Keratinocyte (primary cell): ENCODE results near the gene PPP2R5C.

Experiments used
- EZH2 ChIP-seq: IDR thresholded peaks from one replicate; pipeline ENCODE4 v1.6.1; 2012; ENCODE audit warnings: inconsistent platforms, mild to moderate bottlenecking, low read length, moderate library complexity
- TF ChIP-seq, protein P1 (sequence below), 3 experiments: IDR thresholded peaks in 1 of 3; conservative IDR thresholded peaks in 1 of 3; optimal IDR thresholded peaks in 1 of 3; 2 replicates in 2 of 3; 3 replicates in 1 of 3; pipeline versions ENCODE3 to v1.5.1; 2011; ENCODE audit warnings: low read length in 3 of 3, mild to moderate bottlenecking in 3 of 3, moderate library complexity in 2 of 3, control low read depth in 1 of 3, inconsistent platforms in 1 of 3; ENCODE audit not compliant: insufficient read depth in 2 of 3; ENCODE audit errors: extremely low read depth in 1 of 3

GRCh38 chr14:101797856-101798255, 36.3 kb downstream of the PPP2R5C start:
- TF ChIP-seq, protein P1, sequence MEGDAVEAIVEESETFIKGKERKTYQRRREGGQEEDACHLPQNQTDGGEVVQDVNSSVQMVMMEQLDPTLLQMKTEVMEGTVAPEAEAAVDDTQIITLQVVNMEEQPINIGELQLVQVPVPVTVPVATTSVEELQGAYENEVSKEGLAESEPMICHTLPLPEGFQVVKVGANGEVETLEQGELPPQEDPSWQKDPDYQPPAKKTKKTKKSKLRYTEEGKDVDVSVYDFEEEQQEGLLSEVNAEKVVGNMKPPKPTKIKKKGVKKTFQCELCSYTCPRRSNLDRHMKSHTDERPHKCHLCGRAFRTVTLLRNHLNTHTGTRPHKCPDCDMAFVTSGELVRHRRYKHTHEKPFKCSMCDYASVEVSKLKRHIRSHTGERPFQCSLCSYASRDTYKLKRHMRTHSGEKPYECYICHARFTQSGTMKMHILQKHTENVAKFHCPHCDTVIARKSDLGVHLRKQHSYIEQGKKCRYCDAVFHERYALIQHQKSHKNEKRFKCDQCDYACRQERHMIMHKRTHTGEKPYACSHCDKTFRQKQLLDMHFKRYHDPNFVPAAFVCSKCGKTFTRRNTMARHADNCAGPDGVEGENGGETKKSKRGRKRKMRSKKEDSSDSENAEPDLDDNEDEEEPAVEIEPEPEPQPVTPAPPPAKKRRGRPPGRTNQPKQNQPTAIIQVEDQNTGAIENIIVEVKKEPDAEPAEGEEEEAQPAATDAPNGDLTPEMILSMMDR (optimal IDR thresholded peaks at IDR 0.05 in 1 of 3, IDR thresholded peaks at IDR 0.05 in 1 of 3, conservative IDR thresholded peaks at IDR 0.05 in 1 of 3; ENCODE audit: extremely low read depth in 1 of 3, insufficient read depth in 2 of 3, low read length in 3 of 3): no peak
- no peak for TF ChIP-seq EZH2
